HL-60 (cell line): ENCODE data around the gene SOCS6.

Source experiments
- DNase-seq, 2 experiments: peaks; one replicate each; pipeline ENCODE4 v3.0.0-alpha.2; 2010 to 2020; ENCODE audit warnings: low read depth in 1 of 2, low spot score in 1 of 2
- H3K27ac ChIP-seq: fragments of 250-450 bp; sonication (Bioruptor Pico); replicated peaks from 2 replicates; pipeline ENCODE4 v1.5.1; 2020; ENCODE audit warnings: mild to moderate bottlenecking, moderate library complexity
- H3K27me3 ChIP-seq: fragments of 250-450 bp; sonication (Bioruptor Pico); 2 replicates; pipeline ENCODE4 v1.5.1; 2021; ENCODE audit warnings: mild to moderate bottlenecking, moderate library complexity; ENCODE audit not compliant: insufficient read depth, poor library complexity, severe bottlenecking
- H3K4me3 ChIP-seq: replicated peaks from 2 replicates; pipeline ENCODE4 v1.5.1; 2011; ENCODE audit warnings: mild to moderate bottlenecking, control low read depth, low read length; ENCODE audit not compliant: insufficient read depth
- CTCF ChIP-seq: IDR thresholded peaks from one replicate; pipeline ENCODE4 v1.5.1; 2011; ENCODE audit warnings: low read length, control low read depth, inconsistent platforms; ENCODE audit not compliant: insufficient read depth
- GABPA ChIP-seq: IDR thresholded peaks from 2 replicates; pipeline ENCODE4 v1.6.1; 2012; ENCODE audit warnings: low read depth
- POLR2AphosphoS5 ChIP-seq: IDR thresholded peaks from 2 replicates; pipeline ENCODE4 v1.6.1; 2012; ENCODE audit warnings: low read depth
- REST ChIP-seq: IDR thresholded peaks from 2 replicates; pipeline ENCODE4 v1.6.1; 2012; ENCODE audit warnings: low read depth; ENCODE audit not compliant: insufficient replicate concordance
- SPI1 ChIP-seq: IDR thresholded peaks from 2 replicates; pipeline ENCODE4 v1.6.1; 2012; ENCODE audit warnings: low read depth, mild to moderate bottlenecking, borderline replicate concordance

SOCS6 gene

DNA sequence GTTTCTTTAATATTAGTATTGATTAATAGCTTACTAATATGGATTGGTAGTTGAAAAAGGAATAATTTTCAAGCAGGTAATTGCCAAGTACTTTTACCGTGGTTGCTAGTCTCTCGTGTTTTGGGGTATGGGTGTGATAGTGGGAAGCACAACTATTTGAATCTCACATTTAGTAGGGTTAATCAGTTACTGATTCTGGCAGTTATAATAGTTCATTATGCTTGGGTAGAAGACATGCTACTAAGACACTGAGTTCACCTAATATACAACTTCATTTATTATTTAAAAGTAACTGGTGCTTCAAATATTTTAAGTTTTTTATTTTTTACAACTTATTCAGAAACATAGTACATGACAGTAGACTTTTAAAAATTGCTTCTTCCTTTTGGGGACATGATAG is 33.5 kb downstream of the SOCS6 start:
- Histone ChIP-seq H3K27ac (no peak overlapping the region), H3K4me3 (no peak overlapping the region), H3K27me3 (no peaks in the 10 kb centered on the region)
- TF ChIP-seq SPI1, result no peak
- TF ChIP-seq CTCF, result no peak
- TF ChIP-seq POLR2AphosphoS5, result no peak
- TF ChIP-seq GABPA, result no peak
- no peak for TF ChIP-seq REST
- no peak for DNase-seq

- DNase-seq, result no peak
- TF ChIP-seq SPI1, result no peak
- no peak for TF ChIP-seq POLR2AphosphoS5
- no peak for TF ChIP-seq CTCF
- no peak for TF ChIP-seq GABPA
- TF ChIP-seq REST, result no peak
- Histone ChIP-seq H3K27ac (no peak overlapping the region), H3K27me3 (no peaks in the 10 kb centered on the region), H3K4me3 (no peak overlapping the region)
Observed at GRCh38 chr18:70322928-70323327, 34.1 kb downstream of the SOCS6 start.

DNA sequence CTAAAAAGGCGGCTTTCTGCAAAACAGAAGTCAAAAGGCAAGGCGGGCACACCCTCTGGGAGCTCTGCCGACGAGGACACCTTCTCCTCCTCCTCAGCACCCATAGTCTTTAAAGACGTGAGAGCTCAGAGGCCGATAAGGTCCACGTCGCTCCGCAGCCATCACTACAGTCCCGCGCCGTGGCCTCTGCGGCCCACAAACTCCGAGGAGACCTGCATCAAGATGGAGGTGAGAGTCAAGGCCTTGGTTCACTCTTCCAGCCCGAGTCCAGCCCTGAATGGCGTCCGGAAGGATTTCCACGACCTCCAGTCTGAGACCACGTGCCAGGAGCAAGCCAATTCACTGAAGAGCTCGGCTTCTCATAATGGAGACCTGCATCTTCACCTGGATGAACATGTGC is 36.1 kb downstream of the SOCS6 start:
- Histone ChIP-seq H3K4me3 (no peak overlapping the region), H3K27ac (no peak overlapping the region), H3K27me3 (no peaks in the 10 kb centered on the region)
- no peak for TF ChIP-seq SPI1
- no peak for TF ChIP-seq CTCF
- TF ChIP-seq POLR2AphosphoS5, result no peak
- TF ChIP-seq REST, result no peak
- TF ChIP-seq GABPA, result no peak
- no peak for DNase-seq
